SW480 (cell line): Measurements from ENCODE around the gene ZNFX1.
A peak's percentile ranks its signal among the peaks of the same experiment; 100 is the strongest.

Experiments
- DNase-seq: peaks from one replicate; pipeline ENCODE4 v3.0.0-alpha.2; 2016; ENCODE audit warnings: low spot score

The ZNFX1 gene

DNA sequence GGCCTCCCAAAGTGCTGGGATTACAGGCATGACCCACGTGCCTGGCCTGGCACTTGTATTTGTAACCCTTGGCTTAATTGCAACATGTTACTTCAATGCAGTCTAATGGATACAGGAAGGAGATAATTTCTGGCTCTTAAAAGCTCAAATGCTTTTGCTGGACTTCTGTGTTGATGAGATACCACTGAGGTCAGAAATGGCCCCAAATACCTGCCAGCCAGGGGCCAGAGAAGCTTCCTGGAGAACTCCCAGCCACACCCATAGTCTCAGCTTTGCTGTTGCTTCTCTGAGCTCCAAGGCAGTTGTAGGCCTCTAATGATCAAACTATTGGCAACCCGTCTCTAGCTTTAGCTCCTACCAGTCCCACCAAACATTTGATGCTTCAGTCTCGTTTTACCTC, 14.2 kb upstream of the ZNFX1 start:
- DNase-seq: no peak

DNA sequence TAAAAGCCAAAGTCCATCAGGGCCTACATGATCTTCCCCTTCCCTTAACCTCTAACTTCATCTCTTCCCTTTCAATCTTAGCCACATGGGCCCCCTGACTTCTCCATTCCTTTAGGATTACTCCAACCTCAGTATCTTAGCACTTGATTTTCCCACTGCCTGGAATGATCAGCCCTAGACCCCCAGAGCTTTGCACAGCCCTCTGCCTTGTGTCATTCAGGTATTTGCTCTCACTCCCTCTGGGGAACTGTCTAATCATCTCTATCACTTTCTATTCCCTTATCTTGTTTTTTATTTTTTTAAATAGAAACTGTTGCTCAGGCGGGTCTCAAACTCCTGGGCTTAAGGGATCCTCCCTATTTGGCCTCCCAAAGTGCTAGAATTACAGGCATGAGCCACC, 13.3 kb upstream of the ZNFX1 start:
- DNase-seq: no peak

DNA sequence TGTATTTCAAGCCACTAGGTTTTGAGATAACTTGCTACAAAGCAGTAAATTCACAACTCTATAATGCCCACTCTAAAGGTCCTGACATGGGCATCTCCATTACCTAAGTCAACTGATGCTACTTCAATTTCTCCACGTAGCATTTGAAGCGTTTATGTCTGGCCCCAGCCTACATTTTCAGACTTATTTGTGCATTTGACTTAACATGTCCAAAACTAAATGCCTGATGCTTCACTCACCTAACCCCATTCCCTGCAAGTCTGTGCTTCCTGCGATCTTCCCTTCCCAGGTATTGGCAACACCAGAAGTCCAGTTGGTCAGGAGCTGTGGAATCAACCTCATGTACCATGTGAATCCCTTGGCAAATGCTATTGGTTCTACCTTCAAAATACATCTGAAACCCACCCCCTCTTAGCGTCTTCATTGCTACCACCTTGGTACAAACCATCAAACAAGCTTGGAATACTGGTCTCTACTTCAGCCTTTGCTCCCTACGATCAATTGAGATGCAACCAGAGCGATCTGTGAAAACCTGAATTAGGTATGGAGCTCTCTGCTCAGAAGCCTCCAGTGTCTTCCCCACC, 12.8 kb upstream of the ZNFX1 start:
- DNase-seq: no peak

DNA sequence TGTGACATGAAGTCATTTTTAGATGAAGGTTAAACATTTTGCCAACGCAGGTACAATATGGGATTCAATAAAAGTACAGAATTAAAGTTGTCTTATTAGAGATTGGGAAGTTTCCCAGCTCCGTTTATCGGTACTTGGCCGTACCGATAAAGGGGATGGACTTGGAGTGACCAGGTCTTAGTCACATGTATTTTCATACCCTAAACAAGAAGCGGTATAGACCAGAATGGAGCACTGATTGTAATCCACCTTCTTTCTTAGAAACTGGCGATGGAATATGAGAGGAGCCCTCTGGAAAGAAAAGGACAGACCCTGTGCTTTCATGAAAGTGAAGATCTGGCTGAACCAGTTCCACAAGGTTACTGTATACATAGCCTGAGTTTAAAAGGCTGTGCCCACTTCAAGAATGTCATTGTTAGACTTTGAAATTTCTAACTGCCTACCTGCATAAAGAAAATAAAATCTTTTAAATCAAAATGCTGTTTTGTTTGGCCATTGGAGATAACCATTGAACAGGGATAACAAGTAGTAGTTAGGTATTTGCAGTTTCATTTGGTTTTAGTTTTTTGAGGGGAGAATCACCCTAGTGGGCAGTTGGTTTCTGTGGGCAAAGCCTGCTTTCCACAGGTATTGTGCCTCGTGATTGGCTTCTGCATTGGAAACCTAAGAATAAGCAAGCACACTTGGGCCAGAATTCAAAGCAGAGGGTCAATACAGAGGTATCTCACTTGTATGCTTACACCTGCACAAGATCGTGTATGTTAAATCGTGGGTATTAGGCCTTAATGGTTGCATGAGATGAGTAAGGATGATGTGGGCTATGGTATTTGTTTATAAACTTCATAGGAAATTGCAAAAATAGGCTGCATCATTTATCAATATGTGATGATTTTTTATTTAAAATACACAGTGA, 11.2 kb upstream of the ZNFX1 start:
- no peak for DNase-seq

DNA sequence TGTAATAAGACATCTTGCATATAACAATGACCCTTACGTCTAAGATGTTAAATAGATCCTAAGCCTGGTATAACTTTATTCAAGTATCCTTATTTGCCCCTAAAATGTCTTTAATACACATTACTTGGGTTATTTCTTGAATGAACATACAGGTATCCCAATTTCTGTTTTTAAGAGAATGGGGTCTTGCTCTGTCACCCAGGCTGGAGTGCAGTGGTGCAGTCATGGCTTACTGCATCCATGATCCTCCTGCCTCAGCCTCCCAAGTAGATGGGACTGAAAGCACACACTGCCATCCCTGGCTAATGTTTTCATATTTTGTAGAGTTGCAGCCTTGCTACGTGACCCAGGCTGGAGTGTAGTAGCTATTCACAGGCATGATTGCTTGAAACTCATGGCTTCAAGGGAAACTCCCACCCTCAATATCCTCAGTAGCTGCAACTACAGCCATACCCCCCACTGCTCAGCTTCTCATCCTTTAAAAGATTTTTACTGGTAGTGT, 10.4 kb upstream of the ZNFX1 start:
- no peak for DNase-seq

DNA sequence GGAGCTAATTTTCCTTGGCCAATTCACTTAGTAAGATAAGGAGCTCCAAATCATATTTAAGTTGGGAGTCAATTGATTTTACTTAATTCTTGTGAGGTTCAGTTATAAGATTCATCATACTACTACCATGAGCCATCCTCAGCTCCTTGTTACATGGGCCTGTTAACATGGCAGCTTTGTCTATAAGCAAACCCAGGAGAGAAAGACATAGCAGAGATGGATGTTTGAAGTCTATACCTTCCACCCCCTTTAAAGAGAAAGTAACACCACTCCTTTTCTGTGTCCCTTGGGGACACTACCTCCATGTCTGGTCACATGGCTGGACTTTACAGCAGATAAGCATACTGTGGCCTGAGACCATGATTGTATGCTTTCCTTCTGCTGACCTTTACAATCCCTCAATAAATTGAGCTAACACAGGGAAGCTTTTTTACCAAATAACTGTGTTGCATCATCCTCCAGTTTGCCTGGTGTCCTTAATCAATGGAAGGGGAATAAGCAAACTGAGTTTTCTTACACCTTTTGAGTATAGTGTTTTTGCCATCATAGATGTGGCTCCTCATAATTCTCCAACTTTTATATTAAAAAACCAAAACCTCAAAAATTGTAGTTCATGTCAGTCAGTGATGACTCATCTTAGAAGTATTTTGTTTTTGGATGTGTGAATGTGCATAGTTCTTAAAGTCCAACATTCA, 9.8 kb upstream of the ZNFX1 start:
- DNase-seq: peak; percentile 47

DNA sequence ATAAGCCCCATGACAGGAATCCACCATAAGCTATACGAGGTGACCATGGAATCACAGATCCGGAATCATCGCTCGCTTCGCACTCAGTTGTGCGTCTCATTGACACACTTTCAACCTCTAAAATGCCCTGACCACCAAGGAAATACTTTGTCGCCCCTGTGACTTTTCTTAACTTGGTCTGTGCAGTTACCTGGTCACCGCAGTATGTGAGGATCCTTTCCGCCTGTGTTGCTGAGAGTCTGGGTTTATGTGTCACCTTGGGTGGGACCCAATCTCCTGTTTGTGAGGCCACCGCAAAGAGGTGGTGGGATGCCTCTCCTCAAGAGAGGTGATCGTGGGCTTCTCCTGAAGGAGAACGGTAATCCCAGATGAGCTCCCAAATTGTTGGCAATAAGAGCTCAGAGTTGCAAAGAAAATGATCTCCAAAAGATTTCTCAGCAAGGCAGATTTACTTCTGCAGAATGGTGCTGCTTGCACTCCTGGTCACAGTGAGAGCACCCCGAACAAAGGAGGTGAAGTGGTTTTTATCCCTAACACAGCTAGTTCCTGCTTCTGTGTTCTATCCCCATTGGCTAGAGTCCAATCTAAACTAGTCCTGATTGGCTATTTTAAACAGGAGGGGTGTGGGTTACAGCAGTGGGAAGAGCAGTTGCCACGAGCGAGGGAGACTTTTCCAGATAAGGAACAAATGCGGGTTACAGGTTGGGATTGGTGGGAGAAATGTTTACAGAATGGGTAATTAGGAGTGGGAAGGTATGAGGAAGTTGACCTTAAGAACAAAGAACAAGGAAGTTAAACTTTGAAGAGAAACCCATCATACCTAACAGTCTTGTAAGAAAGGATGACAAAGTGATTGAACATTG, 9.1 kb upstream of the ZNFX1 start:
- DNase-seq: peak; percentile 52

DNA sequence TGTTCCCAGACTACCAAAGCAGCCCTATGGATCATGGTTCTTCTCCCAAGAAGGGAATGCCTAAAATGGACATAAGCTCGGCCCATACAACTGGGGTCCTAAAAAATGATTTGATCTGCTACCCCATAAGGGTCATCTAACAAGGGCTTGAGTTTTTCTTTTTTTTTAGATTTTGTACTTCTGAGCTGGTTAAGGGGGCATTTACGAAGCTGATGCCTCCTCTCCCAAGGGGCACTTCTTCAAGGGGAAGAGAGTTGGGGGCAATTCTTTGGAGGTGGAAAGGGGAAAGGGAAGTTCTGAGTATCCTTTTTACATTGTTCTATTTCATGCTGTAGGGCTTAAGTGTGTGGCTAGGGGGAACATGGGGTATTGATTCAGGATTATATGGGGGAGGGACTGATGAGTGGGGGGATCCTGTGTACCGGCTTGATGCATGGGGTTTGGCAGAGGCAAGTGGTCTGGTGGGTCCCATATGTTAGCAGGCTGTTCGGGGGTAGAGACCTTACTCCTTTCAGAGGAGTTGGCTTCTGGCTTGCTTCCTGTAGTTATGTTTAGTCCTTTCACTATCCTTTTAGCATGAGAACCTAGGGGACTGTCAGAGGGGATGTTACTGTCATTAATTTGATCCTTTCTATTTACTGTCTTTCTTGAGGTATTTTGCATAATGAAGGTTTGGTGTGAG, 8.1 kb upstream of the ZNFX1 start:
- DNase-seq: no peak

DNA sequence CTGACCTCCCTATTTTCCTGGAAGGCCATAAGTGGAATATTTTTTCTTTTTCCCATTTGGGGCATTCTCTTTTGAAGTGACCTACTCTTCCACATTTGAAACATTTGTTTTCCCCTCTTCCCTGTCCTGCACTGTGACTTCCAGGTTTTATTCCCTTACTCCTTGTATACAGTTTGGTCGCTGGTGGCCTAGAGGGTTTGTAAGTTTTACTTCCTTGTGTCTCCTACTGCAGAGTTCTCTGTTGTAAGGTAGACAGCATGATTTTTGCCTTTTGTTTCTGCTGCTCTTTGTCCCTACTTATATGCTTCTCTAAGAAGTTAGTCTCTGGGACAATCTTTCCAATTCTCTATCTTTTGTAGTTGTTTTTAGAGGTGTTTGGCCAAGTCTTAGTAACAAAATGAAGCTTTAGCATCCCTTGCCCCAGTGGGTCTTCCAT, 7.4 kb upstream of the ZNFX1 start:
- no peak for DNase-seq

DNA sequence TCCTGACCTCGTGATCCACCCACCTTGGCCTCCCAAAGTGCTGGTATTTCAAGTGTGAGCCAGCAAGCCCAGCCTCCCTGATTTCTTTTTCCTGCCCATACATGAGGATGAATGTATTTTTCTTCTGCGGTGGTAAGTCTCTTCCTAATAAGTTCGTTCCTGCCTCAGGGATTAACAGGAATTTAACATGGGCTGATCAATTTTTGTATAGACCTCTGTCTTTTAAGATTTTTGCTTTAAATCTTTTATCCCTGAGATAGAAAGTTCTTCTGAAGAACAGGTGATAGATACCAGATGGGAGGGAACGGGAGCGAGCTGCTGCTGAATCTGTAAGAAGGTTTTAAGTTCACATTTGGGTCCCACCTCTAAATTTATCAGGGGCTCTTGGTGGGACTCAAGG, 7.0 kb upstream of the ZNFX1 start:
- no peak for DNase-seq

DNA sequence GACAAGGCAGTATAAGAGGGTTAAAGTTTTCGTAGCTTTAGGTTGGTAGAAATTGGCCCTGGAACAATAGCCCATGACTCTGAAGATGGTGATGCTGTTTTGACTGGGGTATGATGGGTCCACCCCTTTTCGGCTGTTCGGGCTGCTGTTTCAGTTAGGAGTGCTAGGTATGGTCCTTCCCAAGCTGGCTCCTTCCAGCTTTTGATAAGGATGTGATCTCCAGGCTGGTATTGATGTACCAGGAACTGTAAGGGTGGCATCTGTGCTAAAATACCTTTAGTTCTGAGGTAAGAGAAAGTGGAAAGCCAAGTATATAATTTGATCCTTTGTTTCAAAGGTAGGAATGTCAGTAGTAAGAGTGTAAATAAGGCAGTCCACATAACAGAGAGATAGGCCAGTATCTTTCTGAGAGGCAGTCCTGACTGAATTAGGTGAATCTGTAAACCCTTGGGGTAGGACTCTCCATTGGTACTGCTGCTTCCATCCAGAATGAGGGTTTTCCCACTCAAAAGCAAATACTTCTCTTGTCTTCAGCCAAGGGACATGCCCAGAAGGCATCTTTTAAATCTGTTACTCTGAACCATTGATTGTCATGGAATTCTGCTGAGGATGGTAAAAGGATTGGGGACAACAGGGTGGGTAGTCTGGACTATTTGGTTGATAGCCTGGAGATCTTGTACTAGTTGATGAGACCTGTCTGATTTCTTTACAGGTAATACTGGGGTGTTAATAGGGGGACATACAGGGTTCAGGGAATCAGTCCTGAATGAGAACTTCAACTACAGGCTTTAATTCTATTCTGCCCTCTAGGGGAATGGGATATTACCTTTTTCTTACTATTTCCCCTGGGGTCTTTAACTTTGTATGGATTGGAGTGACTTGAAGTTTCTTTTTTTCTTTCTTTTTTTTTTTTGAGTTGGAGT, 6.1 kb upstream of the ZNFX1 start:
- DNase-seq: no peak

DNA sequence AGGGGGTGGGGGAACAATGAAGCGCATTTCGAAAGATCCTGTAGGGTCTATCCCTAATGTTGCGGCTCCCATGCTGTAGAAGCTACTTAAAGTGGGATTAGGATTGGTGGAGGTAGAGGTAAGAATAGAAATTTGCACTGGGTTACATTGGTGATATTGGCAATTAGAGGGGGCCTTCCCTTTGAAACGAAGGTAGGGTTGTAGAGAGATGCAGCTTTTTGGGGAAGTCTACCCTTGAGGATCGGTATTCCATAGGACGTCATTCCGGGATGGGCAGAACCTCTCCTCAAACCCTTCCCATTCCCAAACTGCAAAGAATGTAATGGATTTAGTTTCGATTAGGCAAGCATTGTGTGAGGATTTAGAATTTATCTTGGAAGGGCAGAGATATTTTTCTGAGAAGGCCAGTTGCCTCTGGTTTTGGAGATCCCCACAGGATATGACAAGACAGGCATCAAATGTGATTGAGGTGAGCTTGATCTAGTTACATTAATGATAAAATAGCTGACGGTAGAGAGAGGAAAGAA, 5.4 kb upstream of the ZNFX1 start:
- DNase-seq: no peak

DNA sequence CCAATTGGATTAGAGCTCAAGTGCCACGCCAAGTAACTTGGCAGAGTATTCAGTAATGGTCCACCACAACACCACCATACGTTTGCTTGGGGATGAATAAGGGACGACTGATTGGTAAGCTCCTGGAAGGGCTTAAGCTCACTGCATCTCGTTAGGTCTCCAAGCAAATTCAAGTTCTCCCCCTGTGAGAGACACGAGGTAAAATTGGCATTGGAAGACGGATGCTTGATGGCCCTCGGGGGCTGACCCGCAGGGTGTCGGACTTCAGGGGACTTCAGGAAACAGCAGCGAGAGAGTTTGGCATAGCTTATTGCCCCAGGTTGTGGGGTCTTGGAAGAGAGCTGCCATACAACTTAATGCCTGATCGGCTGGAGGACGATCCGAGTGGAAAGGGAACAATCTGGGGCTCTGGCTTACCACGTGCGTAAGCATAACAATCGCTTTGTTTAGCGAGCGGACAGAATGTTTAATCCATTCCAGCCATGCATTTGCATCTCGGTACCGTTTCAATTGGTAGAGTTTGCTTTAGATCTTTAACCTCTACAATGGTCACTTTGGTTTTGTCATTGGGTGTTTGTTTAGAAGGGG, 4.8 kb upstream of the ZNFX1 start:
- DNase-seq: no peak

DNA sequence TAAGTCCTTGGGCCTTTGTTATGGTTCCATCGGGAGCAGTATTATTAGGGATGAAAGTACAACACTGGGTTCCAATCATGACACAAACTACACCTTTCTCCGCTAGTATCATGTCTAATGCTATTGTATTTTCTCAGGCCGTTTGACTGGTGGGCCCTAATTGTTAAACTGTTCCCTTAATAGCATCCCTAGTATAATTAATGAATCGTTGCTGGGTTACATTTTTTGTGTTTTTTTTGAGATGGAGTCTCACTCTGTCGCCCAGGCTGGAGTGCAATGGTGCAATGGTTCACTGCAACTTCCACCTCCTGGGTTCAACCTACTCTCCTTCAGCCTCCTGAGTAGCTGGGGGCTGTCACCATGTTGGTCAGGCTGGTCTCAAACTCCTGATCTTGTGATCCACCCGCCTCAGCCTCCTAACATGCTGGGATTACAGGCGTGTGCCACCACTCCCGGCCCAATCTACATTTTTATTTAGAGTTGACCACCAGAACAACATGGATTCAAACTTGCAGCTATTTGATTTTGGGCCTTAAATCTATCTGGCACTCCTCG, 4.1 kb upstream of the ZNFX1 start:
- DNase-seq: no peak

DNA sequence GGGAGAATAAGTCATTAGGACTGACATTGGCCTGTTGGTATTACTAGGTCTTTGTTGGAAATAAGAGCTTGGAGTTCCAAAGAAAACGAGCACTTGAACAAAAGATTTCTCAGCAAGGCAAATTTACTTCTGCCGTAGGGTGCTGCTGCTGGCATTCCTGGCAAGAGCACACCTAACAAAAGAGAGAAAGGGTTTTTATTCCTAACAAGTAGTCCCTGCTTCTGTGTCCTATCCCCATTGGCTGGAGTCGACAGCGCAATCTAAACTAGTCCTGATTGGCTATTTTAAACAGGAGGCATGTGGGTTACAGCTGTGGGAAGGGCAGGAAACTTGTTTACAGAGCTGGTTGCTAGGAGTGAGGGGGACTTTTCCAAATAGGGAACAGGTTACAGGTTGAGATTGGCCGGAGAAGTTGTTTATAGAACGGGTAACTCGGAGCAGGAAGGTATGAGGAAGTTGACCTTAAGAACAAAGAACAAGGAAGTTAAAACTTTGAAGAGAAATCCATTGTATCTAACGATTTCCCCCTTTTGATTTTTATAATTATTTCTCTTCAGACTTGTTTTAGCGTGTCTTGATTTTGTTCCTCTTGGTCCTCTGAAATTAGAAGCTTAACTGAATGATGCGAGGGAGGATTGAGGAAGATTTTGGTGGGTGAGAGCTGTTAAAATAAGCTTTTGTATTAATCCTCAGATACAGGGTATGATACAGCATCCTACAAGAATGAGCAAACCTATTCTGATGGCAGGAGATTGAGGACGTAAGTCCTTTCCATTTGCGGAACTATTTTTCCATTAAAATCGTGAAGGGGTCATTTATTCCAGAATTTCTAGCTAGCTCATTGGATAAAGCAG, 3.4 kb upstream of the ZNFX1 start:
- DNase-seq: no peak

DNA sequence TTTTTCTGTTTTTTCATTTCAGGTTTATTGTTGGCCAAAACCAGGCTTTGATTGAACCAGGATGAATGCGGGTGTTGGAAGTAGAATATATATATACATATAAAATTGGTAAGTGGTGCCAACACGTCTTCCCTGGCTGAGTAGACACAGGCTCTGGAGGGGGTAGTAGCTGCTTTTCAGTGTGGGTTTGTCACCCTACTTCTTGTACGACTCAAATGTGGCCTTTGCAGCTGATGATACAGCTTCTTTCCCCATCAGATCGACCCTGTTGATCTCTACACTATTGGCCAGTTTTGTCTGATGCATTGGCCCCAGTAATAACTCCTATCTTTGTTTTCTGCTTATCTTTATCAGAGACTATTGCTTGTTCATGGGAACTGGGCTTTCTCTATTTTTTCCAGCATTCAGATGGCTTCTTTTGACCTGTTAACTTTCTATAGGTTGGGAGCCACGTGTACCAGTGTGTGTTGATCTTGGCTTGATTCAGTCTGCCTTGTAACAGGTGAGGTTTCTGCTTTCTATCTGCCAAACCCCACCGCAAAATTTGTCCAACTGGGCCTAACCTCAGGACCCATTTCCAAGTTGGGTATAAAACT, 2.7 kb upstream of the ZNFX1 start:
- no peak for DNase-seq

DNA sequence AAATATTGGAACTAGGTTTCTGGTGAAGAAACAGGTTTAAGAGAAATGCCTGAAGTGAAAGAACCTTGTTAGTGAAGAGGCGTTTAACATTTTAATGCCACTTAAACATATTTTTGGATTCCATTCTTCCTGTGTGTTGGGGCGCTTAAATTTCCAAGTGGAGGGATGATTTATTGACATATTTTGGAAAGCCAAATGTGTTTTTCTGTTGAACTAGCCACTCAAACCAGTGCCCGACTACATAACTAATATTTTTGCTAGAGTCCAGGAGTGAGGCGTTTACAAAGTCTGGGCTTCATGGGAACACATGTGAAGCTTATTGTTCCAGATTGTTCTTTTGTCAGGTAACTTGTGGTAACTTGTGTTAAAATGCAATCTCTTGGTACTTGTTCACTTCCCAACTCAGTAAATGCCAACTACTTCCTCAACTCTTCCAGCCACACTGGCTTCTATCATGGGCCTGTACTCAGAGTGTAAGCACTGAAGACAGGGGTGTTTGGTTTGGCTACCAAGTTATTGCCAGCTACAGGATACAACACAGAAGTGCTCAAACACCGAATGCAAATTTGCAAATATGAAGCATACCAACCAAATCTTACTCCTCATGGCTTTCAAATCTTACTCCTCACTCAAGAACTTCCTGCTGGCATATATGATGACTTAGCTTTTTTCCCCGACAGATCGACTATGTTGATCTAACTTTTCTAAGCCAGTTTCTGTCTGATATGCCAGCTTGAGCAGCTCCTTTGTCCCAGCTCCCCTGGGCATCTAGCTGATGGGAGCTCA, 2.0 kb upstream of the ZNFX1 start:
- DNase-seq: no peak
